ENCODE data around the gene TBPL1. TPM values are rescaled to one million over a fixed set of nuclear protein-coding genes. Genes with fewer than 3 reads are reported as not detected.
A peak's percentile ranks its signal among the peaks of the same experiment; 100 is the strongest.

The TBPL1 gene
- total RNA-seq (2014; rRNA removed; shearing (Covaris generic)) = 40.5 and 42.7 TPM in 2 replicates
- polyA plus RNA-seq (2016; fragmentation: Nextera tagmentation; extraction: Ambion mirVana) = 46.0 and 53.5 TPM in 2 replicates

- Histone ChIP-seq H3K79me2 (ENCODE audit: insufficient read depth) (peaks cover 49% of the 10 kb centered on the region), H2AFZ (peak within 1 kb of the TSS; percentile 94), H3K4me3 (peak within 1 kb of the TSS; percentile 89), H4K20me1 (ENCODE audit: insufficient read depth) (peaks cover 12% of the 10 kb centered on the region; the same call in 1 of the 2 replicates), H3K9me3 (ENCODE audit: low read depth) (no peaks in the 10 kb centered on the region), H3K9me2 (ENCODE audit: insufficient read depth) (no peaks in the 10 kb centered on the region), H3K27me3 (replicated peaks; ENCODE audit: insufficient read depth) (no peaks in the 10 kb centered on the region), H3K4me2 (ENCODE audit: unreplicated experiment) (peak within 1 kb of the TSS; percentile 100), H3F3A (ENCODE audit: insufficient read depth) (peaks cover 15% of the 10 kb centered on the region), H3K4me1 (ENCODE audit: insufficient read depth) (peaks cover 23% of the 10 kb centered on the region), H3K36me3 (ENCODE audit: low read depth) (no peaks in the 10 kb centered on the region), H3K27ac (peak within 1 kb of the TSS; percentile 86), H3K9ac (peak within 1 kb of the TSS; percentile 87)
- DNase-seq = peak; percentile 95
- 1 to 2% methylated on average over 35 to 64 of the region's 64 CpGs for WGBS, 2 experiments (ENCODE audit: low coverage in 1 of 2, low lambda C conversion rate in 2 of 2, missing lambda C conversion rate in 2 of 2)
- TF ChIP-seq EZH2 (IDR thresholded peaks at IDR 0.05; ENCODE audit: insufficient read depth, poor library complexity, severe bottlenecking) (no peak), EZH2phosphoT487 (IDR thresholded peaks at IDR 0.05; ENCODE audit: insufficient read depth, low read depth) (no peak)
- in situ Hi-C loops (cut with MboI) = no loop called here
Observed at GRCh38 chr6:133952815-133953633, at the start of gene TBPL1. Gene TBPL1 (plus strand): TSS chr6:133953224. CDS start chr6:133980126, 26,902 bp downstream.

DNA sequence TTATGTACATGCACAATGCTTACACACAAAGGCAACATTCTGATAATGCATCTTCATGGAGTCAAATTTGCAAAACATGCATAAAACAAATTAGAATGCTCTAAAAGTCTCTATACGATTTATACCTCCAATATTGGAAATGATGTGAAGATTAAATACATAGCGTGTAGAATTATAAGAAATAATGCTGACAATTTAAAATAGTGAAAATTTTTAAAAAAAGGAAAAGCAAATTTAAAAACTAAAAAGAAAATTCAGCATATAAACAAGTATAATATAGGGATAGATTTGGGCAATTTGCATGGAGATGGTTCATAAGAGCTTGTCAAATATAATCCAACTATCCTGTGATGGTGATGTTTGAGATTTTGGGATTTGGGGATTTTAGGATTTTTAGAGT is 49.2 kb upstream of the TBPL1 start:
- peaks cover 5% of the 10 kb centered on the region; the same call in 1 of the 2 replicates for H3K27me3 ChIP-seq (replicated peaks; ENCODE audit: insufficient read depth)
- 91 to 92% methylated on average over 2 of the region's 2 CpGs for WGBS, 2 experiments (ENCODE audit: low coverage in 1 of 2, low lambda C conversion rate in 2 of 2, missing lambda C conversion rate in 2 of 2)
- H3K36me3 ChIP-seq (ENCODE audit: low read depth) = no peaks in the 10 kb centered on the region
- DNase-seq = no peak
- in situ Hi-C loops (cut with MboI) = loop anchor here (25.0 kb wide), 3 partner anchors 717 to 1092 kb away; partner anchors contain the start of gene RPS12
- TF ChIP-seq EZH2phosphoT487 (IDR thresholded peaks at IDR 0.05; ENCODE audit: insufficient read depth, low read depth) = no peak
- TF ChIP-seq EZH2 (IDR thresholded peaks at IDR 0.05; ENCODE audit: insufficient read depth, poor library complexity, severe bottlenecking) = no peak
- H3K27ac ChIP-seq = no peak overlapping the region
- H4K20me1 ChIP-seq (ENCODE audit: insufficient read depth) = no peaks in the 10 kb centered on the region
- H3K4me1 ChIP-seq (ENCODE audit: insufficient read depth) = no peaks in the 10 kb centered on the region
- no peaks in the 10 kb centered on the region for H3K9me3 ChIP-seq (ENCODE audit: low read depth)
- no peaks in the 10 kb centered on the region for H3K79me2 ChIP-seq (ENCODE audit: insufficient read depth)
- H3F3A ChIP-seq (ENCODE audit: insufficient read depth) = no peaks in the 10 kb centered on the region
- H3K9ac ChIP-seq = no peak overlapping the region
- H2AFZ ChIP-seq = no peak overlapping the region
- no peak overlapping the region for H3K4me2 ChIP-seq (ENCODE audit: unreplicated experiment)
- H3K9me2 ChIP-seq (ENCODE audit: insufficient read depth) = no peaks in the 10 kb centered on the region
- no peak overlapping the region for H3K4me3 ChIP-seq

- no peak overlapping the region for H3K4me3 ChIP-seq
- no peak overlapping the region for H3K4me2 ChIP-seq (ENCODE audit: unreplicated experiment)
- H3K36me3 ChIP-seq (ENCODE audit: low read depth) = no peaks in the 10 kb centered on the region
- peaks cover 5% of the 10 kb centered on the region; the same call in 1 of the 2 replicates for H3K27me3 ChIP-seq (replicated peaks; ENCODE audit: insufficient read depth)
- H3F3A ChIP-seq (ENCODE audit: insufficient read depth) = no peaks in the 10 kb centered on the region
- H3K27ac ChIP-seq = no peak overlapping the region
- WGBS, 2 experiments (ENCODE audit: low coverage in 1 of 2, low lambda C conversion rate in 2 of 2, missing lambda C conversion rate in 2 of 2) = 88 to 92% methylated on average over 1 of the region's 1 CpG
- H3K4me1 ChIP-seq (ENCODE audit: insufficient read depth) = no peaks in the 10 kb centered on the region
- no peak for DNase-seq
- no peak for TF ChIP-seq EZH2 (IDR thresholded peaks at IDR 0.05; ENCODE audit: insufficient read depth, poor library complexity, severe bottlenecking)
- TF ChIP-seq EZH2phosphoT487 (IDR thresholded peaks at IDR 0.05; ENCODE audit: insufficient read depth, low read depth) = no peak
- no peak overlapping the region for H2AFZ ChIP-seq
- H3K79me2 ChIP-seq (ENCODE audit: insufficient read depth) = no peaks in the 10 kb centered on the region
- no peaks in the 10 kb centered on the region for H4K20me1 ChIP-seq (ENCODE audit: insufficient read depth)
- in situ Hi-C loops (cut with MboI) = loop anchor here (25.0 kb wide), 3 partner anchors 719 to 1094 kb away; partner anchors contain the start of gene RPS12
- H3K9ac ChIP-seq = no peak overlapping the region
- no peaks in the 10 kb centered on the region for H3K9me3 ChIP-seq (ENCODE audit: low read depth)
- H3K9me2 ChIP-seq (ENCODE audit: insufficient read depth) = no peaks in the 10 kb centered on the region
Observed at GRCh38 chr6:133906050-133906449, 47.0 kb upstream of the TBPL1 start.

DNA sequence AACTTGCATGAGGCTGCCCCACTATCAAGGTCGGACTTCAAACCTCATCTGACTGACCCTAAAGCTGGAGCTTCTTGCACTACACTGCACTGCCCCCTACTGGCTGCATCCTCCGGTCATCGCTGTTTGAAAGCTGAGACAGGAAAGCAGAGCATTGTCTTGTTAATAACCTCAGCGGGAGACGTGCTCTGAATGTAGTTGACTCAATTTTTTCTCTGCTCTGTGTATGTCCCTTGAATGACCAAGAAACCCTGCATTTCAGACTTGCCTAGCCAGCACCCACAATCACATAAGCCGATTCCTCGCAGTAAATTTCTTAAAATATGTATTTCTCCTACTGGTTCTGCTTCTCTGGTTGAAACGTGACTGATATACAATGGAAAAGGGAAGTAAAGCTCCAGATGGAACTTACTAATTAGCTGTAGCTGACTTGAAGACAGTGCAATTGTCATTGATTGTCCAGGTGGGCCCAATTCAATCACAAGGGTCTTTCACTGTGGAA is 36.3 kb upstream of the TBPL1 start:
- TF ChIP-seq EZH2phosphoT487 (IDR thresholded peaks at IDR 0.05; ENCODE audit: insufficient read depth, low read depth) (no peak), EZH2 (IDR thresholded peaks at IDR 0.05; ENCODE audit: insufficient read depth, poor library complexity, severe bottlenecking) (no peak)
- Histone ChIP-seq H3K9me2 (ENCODE audit: insufficient read depth) (no peaks in the 10 kb centered on the region), H3K27me3 (replicated peaks; ENCODE audit: insufficient read depth) (no peaks in the 10 kb centered on the region), H3F3A (ENCODE audit: insufficient read depth) (no peaks in the 10 kb centered on the region), H3K4me3 (no peak overlapping the region), H3K9ac (no peak overlapping the region), H3K4me2 (ENCODE audit: unreplicated experiment) (peak overlapping the region; percentile 43), H3K4me1 (ENCODE audit: insufficient read depth) (peaks cover 9% of the 10 kb centered on the region; the same call in 1 of the 2 replicates), H4K20me1 (ENCODE audit: insufficient read depth) (no peaks in the 10 kb centered on the region), H3K79me2 (ENCODE audit: insufficient read depth) (no peaks in the 10 kb centered on the region), H3K27ac (no peak overlapping the region), H3K9me3 (ENCODE audit: low read depth) (peaks cover 7% of the 10 kb centered on the region), H2AFZ (peak overlapping the region; percentile 79), H3K36me3 (ENCODE audit: low read depth) (no peaks in the 10 kb centered on the region)
- peak; percentile 85 for DNase-seq
- in situ Hi-C loops (cut with MboI) = loop anchor here (25.0 kb wide), 3 partner anchors 729 to 1104 kb away; partner anchors contain the start of gene RPS12
- WGBS, 2 experiments (ENCODE audit: low coverage in 1 of 2, low lambda C conversion rate in 2 of 2, missing lambda C conversion rate in 2 of 2) = 17 to 22% methylated on average over 8 of the region's 8 CpGs
